ENCODE data around the gene GPRC5C.

- TF ChIP-seq CTCF (IDR thresholded peaks at IDR 0.05), result no peak
- TF ChIP-seq EZH2phosphoT487 (IDR thresholded peaks at IDR 0.05), result no peak
- TF ChIP-seq EZH2 (IDR thresholded peaks at IDR 0.05), result no peak
Observed at GRCh38 chr17:74424117-74424516, 7.8 kb upstream of the GPRC5C start.
